Measurements from ENCODE around the gene FAM131A.

- TF ChIP-seq, protein P1, sequence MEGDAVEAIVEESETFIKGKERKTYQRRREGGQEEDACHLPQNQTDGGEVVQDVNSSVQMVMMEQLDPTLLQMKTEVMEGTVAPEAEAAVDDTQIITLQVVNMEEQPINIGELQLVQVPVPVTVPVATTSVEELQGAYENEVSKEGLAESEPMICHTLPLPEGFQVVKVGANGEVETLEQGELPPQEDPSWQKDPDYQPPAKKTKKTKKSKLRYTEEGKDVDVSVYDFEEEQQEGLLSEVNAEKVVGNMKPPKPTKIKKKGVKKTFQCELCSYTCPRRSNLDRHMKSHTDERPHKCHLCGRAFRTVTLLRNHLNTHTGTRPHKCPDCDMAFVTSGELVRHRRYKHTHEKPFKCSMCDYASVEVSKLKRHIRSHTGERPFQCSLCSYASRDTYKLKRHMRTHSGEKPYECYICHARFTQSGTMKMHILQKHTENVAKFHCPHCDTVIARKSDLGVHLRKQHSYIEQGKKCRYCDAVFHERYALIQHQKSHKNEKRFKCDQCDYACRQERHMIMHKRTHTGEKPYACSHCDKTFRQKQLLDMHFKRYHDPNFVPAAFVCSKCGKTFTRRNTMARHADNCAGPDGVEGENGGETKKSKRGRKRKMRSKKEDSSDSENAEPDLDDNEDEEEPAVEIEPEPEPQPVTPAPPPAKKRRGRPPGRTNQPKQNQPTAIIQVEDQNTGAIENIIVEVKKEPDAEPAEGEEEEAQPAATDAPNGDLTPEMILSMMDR (IDR thresholded peaks at IDR 0.05) = no peak
- TF ChIP-seq EZH2 (IDR thresholded peaks at IDR 0.05; ENCODE audit: borderline replicate concordance, insufficient read depth, low read depth, low read length, poor library complexity, severe bottlenecking) = no peak
Observed at GRCh38 chr3:184389935-184390528, 52.6 kb downstream of the FAM131A start.
